Body of pancreas (tissue), 4 donors: ENCODE results near the gene SLC17A9. TPM values are rescaled to one million over a fixed set of nuclear protein-coding genes. Genes with fewer than 3 reads are reported as not detected.

Experiments used
- ATAC-seq: fragments of 150-250 bp; one replicate; pipeline ENCODE4 v1.9.1; 2016
- DNase-seq, 4 donors: peaks; one replicate each; pipeline ENCODE4 v3.0.0-alpha.2; 2019
- H3K27ac ChIP-seq, 4 donors: fragments of 200-600 bp; sonication (generic); 1 replicate in 3 of 4; 2 replicates in 1 of 4; pipeline versions ENCODE4 v1.5.1 to v1.6.1; 2016 to 2019; ENCODE audit warnings: mild to moderate bottlenecking in 1 of 4, mixed read lengths in 1 of 4, moderate library complexity in 1 of 4
- H3K27me3 ChIP-seq, 2 donors: fragments of 200-600 bp; sonication (generic); one replicate each; pipeline ENCODE4 v1.6.0; 2016; ENCODE audit warnings: mild to moderate bottlenecking in 1 of 2
- H3K36me3 ChIP-seq, 2 donors: fragments of 200-600 bp; sonication (generic); replicated peaks in 1 of 2; 2 replicates each; pipeline ENCODE4 v1.5.1; 2016; ENCODE audit warnings: low read depth in 2 of 2; ENCODE audit not compliant: insufficient read depth in 1 of 2
- H3K4me1 ChIP-seq: fragments of 200-600 bp; sonication (generic); one replicate; pipeline ENCODE4 v1.6.0; 2016
- H3K4me3 ChIP-seq, 2 donors: fragments of 200-600 bp; sonication (generic); 1 replicate in 1 of 2; 2 replicates in 1 of 2; pipeline ENCODE4 v1.5.1; 2016 to 2019
- H3K9me3 ChIP-seq, 3 donors: fragments of 200-600 bp; sonication (generic); 1 replicate in 2 of 3; 2 replicates in 1 of 3; pipeline ENCODE4 v1.5.1; 2016
- POLR2A ChIP-seq, 3 donors: fragments of 450-650 bp; IDR thresholded peaks; one replicate each; pipeline ENCODE4 v1.6.1; 2016; ENCODE audit warnings: antibody characterized with exemption in 3 of 3, mild to moderate bottlenecking in 2 of 3
- WGBS, 2 donors: methylation state at CpG; one replicate each; pipeline ENCODE4 v1.1.5; 2017; 5-methylcytosine and 5-hydroxymethylcytosine counted together
- intact Hi-C: fragments of 100-400 bp; cut with DNase I; formaldehyde crosslinking; loops from one replicate; pipeline ENCODE4 v1.15.1; 2023
- total RNA-seq, 2 donors: library from RNA; depleted of rRNA; stranded (reverse); fragments of >200 nt; gene quantifications; one replicate each; pipeline ENCODE4 v1.1.0, GENCODE V29; 2016
- TF ChIP-seq, protein P1 (sequence below), 7 experiments: fragments of 450-650 bp in 4 of 7; fragments of 200-600 bp in 3 of 7; sonication (generic) in 3 of 7; IDR thresholded peaks; one replicate each; pipeline ENCODE4 v1.5.1; 2016 to 2019; ENCODE audit warnings: antibody characterized with exemption in 7 of 7

The SLC17A9 gene
- total RNA-seq, 2 donors from 2014 or later: 0.78 to 4.9 TPM

DNA sequence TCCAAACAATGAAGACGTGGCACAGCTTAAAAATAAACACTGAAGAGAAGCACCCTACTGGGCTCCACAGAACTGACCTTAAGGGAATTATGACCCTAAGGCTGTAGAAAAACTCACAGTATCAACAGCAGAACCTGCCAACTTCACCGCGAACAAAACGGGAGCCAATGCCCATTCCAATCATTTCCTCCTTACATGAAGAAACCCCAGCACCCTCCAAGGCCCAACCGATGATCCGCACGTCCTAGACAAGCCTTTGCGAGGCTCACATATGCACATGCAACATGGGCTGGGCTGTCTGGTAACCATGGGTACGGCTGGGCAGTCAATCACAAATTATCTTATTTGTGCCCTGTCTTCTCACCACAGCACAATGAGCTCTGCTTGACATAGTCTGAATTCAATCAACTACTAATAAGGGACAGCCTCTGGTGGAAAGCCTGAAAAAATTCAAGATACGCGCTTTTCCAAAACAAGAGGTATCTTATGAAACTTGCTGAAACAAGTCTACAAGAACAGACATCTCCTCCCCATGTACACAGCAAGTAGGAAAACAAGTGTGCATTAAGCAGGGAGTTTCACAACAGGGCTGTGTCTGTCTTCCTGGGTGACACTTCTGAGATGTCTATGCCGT, 27.9 kb upstream of the SLC17A9 start:
- intact Hi-C loops: no loop called here
- DNase-seq: peak in 3 of 4 donors; percentile 39 to 44 (median 40)
- Histone ChIP-seq H3K27me3 (no peaks in the 10 kb centered on the region), H3K27ac (peak overlapping the region; percentile 88 to 98 (median 94)), H3K9me3 (no peaks in the 10 kb centered on the region), H3K36me3 (no peaks in the 10 kb centered on the region), H3K4me1 (peaks cover 76% of the 10 kb centered on the region), H3K4me3 (no peak overlapping the region)
- WGBS, 2 donors: 15 to 20% methylated on average over 8 to 12 of the region's 12 CpGs
- ATAC-seq: no peak
- no peak for TF ChIP-seq POLR2A (IDR thresholded peaks at IDR 0.05)
- TF ChIP-seq, protein P1, sequence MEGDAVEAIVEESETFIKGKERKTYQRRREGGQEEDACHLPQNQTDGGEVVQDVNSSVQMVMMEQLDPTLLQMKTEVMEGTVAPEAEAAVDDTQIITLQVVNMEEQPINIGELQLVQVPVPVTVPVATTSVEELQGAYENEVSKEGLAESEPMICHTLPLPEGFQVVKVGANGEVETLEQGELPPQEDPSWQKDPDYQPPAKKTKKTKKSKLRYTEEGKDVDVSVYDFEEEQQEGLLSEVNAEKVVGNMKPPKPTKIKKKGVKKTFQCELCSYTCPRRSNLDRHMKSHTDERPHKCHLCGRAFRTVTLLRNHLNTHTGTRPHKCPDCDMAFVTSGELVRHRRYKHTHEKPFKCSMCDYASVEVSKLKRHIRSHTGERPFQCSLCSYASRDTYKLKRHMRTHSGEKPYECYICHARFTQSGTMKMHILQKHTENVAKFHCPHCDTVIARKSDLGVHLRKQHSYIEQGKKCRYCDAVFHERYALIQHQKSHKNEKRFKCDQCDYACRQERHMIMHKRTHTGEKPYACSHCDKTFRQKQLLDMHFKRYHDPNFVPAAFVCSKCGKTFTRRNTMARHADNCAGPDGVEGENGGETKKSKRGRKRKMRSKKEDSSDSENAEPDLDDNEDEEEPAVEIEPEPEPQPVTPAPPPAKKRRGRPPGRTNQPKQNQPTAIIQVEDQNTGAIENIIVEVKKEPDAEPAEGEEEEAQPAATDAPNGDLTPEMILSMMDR (IDR thresholded peaks at IDR 0.05): no peak

DNA sequence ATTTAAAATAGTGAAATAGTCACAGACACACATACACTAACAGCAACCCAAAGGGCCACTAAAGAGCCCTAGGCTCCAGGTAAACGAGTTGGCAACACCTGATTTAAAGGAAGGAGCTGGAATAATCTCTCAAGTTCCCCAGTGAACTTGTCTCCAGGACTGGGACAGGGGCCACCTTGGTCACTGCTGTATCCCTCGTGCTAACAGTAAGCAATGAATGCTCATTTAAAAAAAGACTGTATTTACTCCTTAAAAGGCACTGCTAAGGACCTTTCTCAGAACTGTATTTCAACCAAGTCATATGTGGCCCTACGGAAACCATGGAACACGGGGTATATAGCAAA, 27.5 kb upstream of the SLC17A9 start:
- peak overlapping the region; percentile 88 to 98 (median 94) for H3K27ac ChIP-seq
- peak overlapping the region; percentile 71 to 87 for H3K4me3 ChIP-seq
- TF ChIP-seq, protein P1 (IDR thresholded peaks at IDR 0.05): no peak
- no peak for TF ChIP-seq POLR2A (IDR thresholded peaks at IDR 0.05)
- H3K27me3 ChIP-seq: no peaks in the 10 kb centered on the region
- no peaks in the 10 kb centered on the region for H3K36me3 ChIP-seq
- no peak for ATAC-seq
- H3K4me1 ChIP-seq: peaks cover 76% of the 10 kb centered on the region
- 2% methylated on average over 4 of the region's 4 CpGs for WGBS, 2 donors
- DNase-seq: no peak
- no peaks in the 10 kb centered on the region for H3K9me3 ChIP-seq
- intact Hi-C loops: no loop called here

DNA sequence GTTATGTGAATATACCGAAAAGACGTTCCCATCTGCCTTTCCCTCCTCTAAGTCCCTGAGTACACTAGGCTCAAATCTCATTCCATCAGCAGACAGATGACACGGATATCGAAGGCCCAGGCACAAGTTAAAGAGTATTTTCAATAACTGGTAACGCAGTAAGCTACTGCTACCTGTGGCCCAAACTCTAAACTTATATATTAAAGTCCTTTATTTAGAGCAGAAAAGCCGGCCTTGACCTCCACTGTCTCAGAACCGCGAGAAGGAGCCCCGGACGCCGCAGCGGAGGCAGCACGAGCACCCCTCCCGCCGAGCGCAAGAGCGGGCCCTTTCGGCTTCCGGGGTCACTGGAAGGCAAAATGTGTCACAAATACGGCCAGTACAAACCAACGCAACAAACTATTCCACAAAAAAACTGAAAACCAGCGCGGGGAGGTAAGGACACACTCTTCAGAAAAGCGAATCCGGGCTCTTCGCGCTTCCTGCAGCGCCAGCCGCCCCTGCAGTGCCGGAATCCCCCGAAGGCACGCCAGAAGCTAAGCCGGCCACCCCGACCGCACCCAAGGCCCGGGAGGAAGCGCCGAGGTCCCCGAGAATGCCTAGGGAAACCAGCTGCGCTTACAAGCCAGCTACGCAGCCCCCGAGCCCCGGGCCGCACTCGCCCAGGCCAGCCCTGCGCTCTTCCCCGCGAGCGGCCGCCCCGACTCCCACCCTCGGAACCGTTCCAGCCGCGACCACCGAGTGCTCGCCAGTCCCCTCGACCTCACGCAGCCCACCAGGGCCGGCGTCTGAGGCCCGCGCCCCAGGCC, 26.9 kb upstream of the SLC17A9 start:
- Histone ChIP-seq H3K4me1 (peaks cover 71% of the 10 kb centered on the region), H3K27me3 (no peaks in the 10 kb centered on the region), H3K4me3 (peak overlapping the region; percentile 71 to 87), H3K27ac (peak overlapping the region; percentile 88 to 98 (median 94)), H3K36me3 (no peaks in the 10 kb centered on the region), H3K9me3 (no peaks in the 10 kb centered on the region)
- 0% methylated on average over 26 to 57 of the region's 63 CpGs for WGBS, 2 donors
- intact Hi-C loops: no loop called here
- TF ChIP-seq POLR2A (IDR thresholded peaks at IDR 0.05): no peak
- TF ChIP-seq, protein P1 (IDR thresholded peaks at IDR 0.05): no peak
- ATAC-seq: peak; percentile 10
- peak; percentile 37 to 48 (median 42) for DNase-seq

DNA sequence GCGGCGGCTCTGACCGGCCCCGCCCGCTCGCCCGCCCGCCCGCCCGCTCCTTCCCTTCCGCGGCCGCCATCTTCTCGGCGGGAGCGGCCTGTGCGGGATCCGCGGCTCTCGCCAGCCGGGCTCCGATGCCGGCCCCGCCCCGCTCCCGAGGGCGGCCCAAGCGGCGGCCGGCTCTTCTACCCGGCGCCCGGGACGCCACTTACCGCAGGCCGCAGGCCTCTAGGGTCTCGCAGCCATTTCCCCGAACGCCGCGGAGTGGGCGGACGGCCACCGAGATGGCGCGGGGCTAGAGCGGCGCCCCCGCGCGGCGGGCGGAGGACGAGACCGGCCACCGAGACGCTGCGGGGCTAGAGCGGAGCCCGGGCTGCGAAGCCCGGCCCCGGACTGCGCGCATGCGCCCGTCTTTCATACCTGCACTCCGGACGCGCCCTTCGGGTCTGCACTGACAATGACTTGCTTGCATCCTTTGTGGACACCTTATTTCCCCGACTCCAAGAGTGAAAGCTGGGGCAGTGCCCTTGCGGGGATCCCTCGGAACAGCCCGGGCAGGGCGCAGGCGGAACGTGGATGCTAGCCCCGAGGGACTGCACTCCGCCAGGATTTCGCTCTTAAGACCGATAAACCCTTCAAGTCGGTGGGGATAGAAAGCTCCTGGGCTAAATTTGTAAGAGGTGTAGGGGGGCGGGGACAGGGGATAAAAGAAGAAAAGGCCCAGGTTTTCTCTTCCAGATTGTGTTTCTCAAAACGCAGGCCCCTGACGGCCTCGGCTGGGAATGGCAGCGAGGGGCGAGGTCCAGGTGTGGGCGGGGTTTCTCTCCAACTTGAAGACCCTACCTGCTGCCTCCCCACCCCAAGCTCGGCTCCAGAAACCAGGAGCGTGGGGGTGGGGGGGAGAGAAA, 26.0 kb upstream of the SLC17A9 start, which contains the start of gene DIDO1:
Gene DIDO1 (minus strand): TSS at position 277 of the 899 bp plus-strand sequence.
- H3K27ac ChIP-seq: peak within 1 kb of the TSS; percentile 88 to 98 (median 94)
- peak; percentile 87 to 93 (median 90) for DNase-seq
- TF ChIP-seq, protein P1 (IDR thresholded peaks at IDR 0.05): peak; percentile 52 to 94 (median 76)
- TF ChIP-seq POLR2A (IDR thresholded peaks at IDR 0.05): peak; percentile 58 to 75 (median 73)
- H3K4me3 ChIP-seq: peak within 1 kb of the TSS; percentile 71 to 87
- intact Hi-C loops: no loop called here
- no peaks in the 10 kb centered on the region for H3K9me3 ChIP-seq
- peak; percentile 91 for ATAC-seq
- H3K36me3 ChIP-seq: no peaks in the 10 kb centered on the region
- 2 to 10% methylated on average over 15 to 88 of the region's 92 CpGs for WGBS, 2 donors
- peaks cover 63% of the 10 kb centered on the region for H3K4me1 ChIP-seq
- H3K27me3 ChIP-seq: no peaks in the 10 kb centered on the region
